HG03060 (cell line): ENCODE results near the gene UNC5A.

Experiments
- ATAC-seq: cut with Tn5 transposase; IDR thresholded peaks from one replicate; pipeline ENCODE4 v1.9.1; 2021; ENCODE audit warnings: low read depth, moderate number of reproducible peaks; ENCODE audit not compliant: unreplicated experiment

UNC5A gene

DNA sequence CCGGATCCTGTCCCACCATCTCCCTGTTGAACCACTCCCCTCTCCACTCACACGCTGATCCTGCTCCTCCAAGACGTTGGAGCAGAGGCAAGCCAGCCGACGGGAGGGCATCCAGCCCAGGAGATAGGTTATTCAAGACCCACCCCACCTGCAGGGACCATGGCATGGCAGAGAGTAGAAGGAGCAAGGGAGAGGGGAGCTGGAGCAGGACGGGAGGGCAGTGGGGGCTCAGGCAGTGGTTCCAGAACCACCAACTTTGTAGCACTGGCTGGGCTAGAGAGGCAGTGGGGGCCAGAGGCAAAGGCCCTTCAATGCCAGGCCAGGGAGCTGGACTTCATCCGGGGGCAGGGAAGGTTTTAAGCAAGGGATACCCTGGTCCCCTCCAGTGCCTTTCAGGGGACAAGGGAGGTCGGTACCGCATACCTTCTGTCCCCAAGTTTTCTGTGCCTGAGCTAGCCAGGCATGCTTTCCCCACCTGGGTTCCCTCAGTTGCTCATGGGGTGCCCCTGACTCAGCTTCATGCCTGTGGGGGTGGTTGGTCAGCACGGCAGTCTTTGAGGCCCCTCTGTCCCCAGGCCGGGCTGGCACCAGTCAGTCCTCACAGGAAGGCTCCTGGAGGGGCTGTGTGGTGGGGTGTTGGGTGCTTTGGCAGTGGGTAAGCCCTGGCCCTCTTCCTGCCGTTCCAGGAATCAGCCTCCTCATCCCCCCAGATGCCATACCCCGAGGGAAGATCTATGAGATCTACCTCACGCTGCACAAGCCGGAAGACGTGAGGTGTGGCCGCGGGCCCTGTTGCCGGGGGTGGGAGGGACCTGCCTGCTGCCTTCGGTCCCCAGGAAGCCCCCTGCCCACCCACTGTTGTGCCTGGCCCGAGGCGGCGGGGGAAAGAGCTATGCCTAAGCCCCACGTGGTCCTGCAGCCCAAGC is 66.4 kb downstream of the UNC5A start:
- ATAC-seq = no peak

DNA sequence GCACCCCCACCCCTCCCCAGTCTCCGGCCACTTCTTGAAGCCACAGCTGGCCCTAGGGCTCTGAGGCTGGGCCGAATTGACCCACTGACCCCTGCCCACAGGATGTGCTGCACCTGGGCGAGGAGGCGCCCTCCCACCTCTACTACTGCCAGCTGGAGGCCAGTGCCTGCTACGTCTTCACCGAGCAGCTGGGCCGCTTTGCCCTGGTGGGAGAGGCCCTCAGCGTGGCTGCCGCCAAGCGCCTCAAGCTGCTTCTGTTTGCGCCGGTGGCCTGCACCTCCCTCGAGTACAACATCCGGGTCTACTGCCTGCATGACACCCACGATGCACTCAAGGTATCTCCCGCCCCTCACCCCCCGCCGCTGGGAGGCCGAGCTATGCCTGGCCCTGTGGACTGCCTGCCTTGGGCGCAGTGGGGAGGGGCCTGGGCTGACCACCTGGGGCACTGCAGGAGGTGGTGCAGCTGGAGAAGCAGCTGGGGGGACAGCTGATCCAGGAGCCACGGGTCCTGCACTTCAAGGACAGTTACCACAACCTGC is 67.5 kb downstream of the UNC5A start:
- no peak for ATAC-seq

DNA sequence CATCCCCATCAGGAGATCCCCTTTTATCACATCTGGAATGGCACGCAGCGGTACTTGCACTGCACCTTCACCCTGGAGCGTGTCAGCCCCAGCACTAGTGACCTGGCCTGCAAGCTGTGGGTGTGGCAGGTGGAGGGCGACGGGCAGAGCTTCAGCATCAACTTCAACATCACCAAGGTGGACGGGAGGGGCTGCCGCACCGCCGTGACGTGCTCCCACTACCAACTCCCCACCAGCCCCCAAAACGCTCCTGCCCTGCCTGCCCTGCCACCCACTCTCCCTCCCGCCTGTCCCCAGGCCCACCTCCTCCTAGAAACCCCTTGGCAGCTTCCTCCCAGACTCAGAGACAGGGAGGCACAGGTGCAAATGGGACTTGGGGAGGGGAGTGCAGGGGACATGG is 68.1 kb downstream of the UNC5A start:
- ATAC-seq = no peak

DNA sequence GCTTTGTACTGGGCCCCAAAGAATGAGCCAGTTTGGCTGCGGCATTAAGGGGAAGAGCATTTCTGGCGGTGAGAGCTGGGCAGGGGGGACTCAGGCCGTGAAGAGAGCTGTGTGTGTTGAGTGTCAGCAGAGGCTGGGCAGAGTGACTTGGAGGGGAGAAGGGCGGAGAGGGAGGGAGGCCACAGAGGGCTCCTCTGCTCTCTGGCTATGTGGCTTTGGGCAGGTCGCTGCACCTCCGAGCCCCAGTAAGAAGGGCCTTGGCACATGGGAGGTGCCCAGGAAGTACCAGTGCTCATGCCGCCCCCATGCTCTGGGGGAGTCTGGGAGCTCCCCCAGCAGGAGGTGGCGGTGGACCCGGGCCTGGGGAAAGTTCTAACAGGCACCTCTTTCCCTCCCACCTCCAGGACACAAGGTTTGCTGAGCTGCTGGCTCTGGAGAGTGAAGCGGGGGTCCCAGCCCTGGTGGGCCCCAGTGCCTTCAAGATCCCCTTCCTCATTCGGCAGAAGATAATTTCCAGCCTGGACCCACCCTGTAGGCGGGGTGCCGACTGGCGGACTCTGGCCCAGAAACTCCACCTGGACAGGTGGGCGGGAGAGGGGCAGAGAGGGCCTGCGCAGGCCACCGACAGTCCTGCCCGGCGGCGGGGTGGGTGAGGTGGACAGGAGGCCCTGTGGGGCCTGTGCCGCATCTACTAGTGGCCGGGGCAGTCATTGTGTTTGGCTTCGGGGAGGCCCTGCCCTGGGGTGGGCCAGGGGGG is 68.7 kb downstream of the UNC5A start:
- no peak for ATAC-seq

DNA sequence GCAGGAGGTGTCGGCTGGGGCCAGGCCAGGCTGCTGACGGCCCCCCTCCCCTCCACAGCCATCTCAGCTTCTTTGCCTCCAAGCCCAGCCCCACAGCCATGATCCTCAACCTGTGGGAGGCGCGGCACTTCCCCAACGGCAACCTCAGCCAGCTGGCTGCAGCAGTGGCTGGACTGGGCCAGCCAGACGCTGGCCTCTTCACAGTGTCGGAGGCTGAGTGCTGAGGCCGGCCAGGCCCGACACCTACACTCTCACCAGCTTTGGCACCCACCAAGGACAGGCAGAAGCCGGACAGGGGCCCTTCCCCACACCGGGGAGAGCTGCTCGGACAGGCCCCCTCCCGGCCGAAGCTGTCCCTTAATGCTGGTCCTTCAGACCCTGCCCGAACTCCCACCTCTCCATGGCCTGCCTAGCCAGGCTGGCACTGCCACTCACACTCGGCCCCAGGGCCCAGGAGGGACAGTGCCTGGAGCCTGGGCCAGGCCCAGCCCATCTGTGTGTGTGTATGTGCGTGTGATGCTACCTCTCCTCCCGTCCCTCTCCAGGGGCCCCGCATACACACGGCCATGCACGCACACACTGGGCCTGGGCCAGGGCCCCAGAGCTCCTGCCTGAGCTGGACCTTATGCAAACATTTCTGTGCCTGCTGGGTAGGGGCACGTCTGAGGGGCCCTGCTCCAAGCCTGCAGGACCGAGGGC is 69.5 kb downstream of the UNC5A start:
- no peak for ATAC-seq

DNA sequence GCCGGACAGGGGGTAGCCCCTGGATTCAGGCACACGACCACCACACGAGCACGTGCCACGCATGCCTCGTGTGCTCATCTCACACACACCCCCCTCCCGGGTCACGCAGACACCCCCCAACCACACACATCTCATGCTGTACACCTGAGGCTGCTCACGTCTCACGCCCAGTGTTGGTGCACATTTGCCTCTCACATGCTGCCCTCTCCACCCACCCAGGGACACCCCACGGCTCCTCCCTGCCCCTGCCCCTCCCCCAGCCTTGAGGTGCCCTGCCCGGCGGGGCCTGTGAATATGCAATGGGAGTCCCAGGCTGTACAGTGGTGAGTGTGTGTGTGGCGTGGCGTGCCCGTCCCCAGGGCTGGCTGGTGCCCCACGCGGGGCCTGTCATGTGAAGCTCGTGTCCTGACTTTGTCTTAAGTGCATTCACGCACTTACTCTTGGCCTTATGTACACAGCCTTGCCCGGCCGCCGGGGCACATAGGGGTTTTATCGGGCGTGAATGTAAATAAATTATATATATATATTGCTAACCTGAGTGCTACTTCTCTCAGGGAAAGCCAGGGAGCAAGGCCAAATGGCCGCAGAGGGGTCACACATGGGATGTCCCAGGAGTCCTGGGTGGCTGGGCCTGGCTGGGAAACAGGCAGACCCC is 70.1 kb downstream of the UNC5A start:
- ATAC-seq = no peak

DNA sequence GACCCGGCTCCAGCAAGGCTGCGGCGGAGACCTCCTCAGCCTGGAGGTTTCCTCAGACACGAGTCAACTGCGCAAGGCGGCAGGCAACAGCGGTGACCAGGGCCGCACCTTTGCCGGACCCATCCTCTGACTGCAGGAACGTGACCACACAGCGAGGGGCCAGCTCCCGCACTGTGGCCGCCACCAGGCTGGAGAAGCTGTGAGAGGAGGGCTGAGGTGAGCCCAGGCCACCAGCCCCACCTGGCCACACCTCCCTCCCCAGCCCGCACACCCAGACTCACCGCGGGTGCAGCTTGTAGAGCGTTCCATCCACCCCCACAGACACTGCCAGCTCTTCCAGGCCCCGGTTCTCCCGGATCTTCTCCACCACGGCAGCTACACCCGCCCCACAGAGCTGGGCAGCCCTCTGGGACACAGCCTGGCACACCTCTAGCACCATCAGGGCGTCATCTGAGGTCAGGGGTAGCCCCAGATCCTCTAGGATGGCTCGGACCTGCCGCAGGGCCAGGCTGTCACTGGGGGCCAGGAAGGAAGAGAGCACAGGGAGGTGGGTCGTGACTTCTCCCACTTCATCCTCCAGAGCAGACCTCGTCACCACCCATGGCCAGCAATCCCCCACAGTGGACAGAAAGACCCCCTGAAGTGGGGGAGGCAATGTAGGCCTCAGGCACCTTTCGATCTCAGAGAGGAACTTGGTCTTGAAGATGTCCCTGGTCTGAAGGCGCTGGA is 70.8 kb downstream of the UNC5A start:
- ATAC-seq = no peak

DNA sequence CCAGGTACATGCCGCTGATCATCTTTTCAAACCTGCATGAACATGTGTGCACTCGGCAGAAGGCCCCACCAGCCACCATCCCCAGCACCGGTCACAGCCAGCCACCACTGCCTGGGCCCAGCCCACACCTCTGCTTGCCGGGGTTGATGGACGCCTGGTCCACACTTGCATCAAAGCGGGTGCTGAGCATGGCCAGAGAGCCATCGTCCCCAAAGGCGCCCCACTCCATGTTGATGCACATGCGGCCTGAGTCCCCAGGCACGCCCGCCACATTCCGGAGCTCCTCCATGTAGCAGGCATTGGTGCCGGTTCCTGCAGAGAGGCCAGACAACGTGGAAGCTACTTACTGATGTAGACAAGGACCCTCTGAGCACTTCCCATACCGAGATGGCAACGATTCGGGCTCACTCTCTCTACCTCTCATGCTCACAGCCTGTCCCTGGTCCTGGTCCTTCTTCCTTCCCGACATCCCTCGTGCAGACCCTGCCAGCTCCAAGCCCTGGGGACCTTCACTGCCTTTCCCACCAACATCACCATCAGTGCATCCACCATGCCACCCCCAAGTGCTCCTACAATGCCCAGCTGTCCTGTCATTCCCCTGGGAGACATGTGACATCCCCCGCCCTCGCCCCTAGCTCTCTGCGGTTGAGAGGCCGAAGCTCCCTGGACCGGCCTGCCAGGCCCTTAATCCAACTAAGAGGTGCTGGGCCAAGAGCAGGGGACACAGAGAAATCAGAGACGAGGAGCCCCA is 71.6 kb downstream of the UNC5A start:
- no peak for ATAC-seq

DNA sequence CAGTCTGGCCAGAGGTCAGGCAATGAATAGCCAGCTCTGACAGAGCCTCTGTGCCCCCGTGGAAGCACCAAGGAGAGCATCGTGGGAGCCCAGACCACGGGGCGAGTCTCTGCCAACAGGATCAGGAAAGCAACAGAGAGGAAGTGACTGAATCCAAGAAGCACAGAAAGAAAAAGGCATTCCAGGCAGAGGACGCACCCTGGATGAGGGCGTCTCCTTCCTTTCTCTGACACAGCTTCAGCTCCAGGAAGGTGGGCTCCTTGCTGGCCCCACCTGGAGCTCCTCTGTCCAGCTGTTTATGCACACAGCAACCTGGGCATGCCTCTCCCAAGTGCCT is 72.2 kb downstream of the UNC5A start:
- ATAC-seq = no peak

DNA sequence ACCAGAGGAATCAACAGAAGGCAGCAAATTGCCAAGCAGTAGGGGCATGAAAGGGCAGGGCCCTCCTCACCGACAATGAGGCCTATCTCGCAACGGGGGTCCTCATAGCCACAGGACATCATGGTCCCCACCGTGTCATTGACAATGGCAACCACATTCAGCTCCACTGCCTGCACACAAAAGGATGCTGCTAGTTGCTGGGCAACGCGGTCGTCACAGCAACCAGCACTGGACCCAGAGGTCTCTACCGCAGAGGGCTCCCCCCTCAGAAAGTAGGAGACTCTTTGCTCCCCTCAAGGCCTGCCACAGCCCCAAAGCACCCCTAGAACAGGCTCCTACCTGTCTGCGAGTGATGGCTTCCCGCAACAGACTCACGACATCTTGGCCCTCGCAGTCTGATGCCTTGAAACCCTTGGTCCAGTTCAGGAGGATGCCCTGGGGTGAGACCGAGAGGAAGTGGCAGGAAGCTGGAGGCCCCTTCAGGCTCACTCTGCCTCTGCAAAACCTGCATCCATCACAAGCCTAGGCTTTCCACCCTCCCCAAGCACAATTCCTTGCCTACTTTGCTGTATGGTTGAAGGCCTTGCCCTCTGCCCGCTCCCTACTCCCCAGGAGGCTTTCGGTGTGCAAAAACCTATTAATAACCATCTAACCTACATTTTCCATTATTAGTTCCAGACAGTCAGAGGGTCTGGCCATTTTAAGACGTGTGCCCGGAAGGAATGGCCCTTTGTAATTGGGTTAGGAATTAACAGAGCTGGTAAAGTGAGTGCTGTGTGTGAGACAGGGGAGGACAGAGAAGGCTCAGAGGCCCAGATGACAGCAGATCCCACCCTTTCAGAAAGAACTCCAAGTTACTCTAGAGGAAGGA is 73.6 kb downstream of the UNC5A start:
- no peak for ATAC-seq

DNA sequence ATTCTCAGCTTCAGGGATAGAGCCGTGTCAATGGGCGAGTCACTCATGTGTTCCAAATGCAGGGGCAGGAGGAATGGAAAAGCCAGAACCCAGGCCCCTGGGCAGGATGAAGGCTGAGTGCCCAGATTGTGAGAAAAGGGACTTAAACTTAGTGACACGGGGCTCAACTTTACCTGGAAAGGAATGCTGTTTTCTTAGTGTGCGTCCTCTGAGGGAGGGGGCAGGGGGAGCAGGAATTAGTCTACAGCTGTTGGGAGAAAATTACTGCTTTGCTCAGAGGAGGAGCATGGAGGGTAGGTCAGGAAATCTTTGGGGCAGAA is 74.2 kb downstream of the UNC5A start:
- no peak for ATAC-seq

DNA sequence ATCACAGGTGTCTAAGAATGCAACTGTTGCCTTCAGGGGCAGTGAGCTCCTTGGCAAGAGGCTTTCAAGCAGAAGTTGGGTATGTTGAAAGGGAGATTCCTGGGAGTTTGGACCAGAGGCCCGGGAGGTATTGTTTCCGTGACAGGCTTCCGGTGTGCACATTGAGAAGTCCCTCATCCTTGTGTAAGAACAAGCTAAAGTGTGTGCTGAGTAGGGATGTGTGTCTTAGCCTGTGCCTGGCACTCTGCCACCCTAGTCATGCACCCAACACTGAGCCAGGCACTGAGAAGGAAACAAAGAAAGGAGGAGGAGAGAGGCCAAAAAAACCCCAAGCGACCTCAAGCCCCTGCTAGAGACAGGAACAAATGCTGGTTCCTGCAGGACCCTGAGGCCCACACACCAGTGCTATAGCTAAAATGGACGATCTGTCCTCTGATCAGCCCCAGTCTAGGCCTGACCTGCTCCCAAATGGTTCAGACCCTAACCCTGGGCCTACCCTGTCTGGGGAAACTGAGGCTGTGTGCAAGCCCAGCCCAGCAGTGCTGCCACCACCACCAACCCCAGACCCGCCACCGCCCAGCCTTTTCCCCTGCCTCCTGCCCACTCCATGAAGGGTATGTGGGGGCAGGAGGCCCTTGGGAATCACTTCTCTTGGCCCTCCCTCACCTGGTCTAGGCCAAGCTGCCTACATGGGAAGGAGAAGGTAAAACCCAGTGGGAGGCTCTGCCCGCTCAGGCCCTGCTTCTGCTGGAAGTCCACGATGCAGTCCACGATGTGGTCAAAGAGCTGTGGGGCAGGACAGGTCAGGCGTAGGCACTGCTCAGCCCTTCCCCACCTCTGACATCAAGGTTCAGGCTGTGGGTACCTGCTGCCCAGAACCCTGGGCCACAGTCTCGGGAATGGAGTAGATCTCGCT is 76.2 kb downstream of the UNC5A start:
- ATAC-seq = no peak

DNA sequence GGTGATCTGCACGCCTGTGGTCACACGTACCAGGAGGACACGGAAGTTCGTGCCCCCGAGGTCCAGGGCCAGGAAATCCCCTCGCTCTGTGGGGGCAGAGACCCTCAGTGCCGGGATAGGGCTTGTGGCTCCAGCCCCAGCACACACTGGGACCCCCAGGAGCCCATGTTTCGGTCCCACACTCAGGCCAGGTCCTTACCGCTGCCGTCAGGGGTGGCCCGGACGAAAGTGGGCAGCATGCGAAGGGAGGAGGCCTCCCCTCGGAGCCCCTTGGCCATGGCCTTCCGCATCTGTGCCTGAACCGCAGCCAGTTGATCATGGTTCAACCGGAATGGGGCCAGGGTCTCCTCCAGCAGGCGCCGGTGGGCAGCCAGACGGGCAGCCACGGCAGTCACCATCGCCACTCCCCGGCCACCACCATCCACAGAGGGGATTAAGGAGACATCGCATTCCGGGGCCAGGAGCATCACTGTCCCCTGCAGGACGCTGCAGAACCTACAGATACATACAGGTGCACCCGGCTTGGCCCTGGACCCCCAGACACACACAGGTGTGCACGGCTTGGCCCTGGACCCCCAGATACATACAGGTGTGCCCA is 77.0 kb downstream of the UNC5A start:
- no peak for ATAC-seq

DNA sequence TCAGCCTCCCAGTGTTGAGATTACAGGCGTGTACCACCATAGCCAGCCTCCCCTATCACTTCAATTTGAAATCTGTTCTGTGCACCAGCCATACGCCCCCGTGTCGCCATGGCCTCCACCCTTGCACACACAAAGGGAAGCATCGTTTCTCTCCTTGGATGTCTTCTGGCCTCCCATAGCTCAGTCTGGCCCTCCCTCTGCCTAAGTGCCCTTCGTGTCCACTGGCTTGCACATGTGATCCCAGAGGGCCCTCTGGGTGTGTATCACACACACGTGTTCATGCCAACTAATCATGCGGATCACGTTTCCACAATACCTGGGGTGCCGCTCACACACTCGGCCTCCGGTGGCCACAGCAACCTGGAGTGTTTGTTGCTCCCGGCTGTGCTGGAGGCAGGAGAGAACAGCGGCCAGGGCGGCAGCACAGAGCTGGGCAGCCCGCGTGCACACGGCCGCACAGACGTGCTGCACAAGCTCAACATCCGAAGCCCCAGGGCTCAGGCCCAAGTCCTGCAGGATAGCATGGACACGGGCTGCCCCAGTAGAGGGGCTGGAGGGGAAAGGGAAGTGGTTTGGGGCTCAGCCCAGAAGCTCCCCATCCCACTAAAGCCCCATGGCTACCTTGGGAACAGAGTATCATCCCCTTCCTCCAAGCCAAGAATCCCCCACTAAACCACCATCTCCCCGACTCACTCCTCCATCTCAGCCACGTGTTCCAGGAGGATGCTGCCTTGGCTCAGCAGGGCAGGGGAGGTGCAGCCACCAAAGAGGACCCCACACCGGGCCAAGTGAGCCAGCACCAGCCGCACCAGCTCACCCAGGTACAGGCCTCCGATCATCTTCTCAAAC is 77.9 kb downstream of the UNC5A start:
- no peak for ATAC-seq

DNA sequence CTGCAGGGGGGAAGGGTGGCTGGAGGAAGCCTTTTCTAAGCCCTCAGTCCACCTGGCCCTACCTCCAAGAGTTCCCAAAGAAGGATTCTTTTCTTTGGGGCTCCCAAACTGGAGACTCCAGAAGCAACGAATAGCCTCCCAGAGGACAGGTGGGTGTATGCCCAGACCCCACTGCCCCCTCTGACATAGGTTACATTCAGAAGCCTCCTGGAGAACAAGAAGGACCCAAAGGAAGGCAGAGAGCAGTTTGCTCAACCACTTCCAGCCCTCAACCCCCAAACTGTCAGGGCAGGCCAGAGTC is 78.5 kb downstream of the UNC5A start:
- no peak for ATAC-seq
